Sciatic nerve (tissue), 2 donors: ENCODE results near the gene MYO5A. TPM values are rescaled to one million over a fixed set of nuclear protein-coding genes. Genes with fewer than 3 reads are reported as not detected.

ENCODE experiments used
- ATAC-seq: fragments of 200-7000 bp; cut with Tn5 transposase; one replicate; pipeline ENCODE4 v1.9.1; 2020; ENCODE audit warnings: mild to moderate bottlenecking, moderate library complexity
- DNase-seq: peaks from one replicate; pipeline ENCODE4 v3.0.0-alpha.2; 2020; ENCODE audit warnings: low spot score
- intact Hi-C: fragments of 100-400 bp; cut with DNase I; formaldehyde crosslinking; loops from one replicate; pipeline ENCODE4 v1.14.2; 2022
- total RNA-seq: library from RNA; stranded (reverse); fragmentation: NEBNext Ultra II Directional; extraction: Animal tissue kit (Norgen Biotek cat#: 25700); gene quantifications from one replicate; pipeline ENCODE4 v1.2.1, GENCODE V29; 2021
- donor health status: DM: no; HTN: no; CAD: no.
- donor health status: DM: no; HTN: no; CAD: no.

MYO5A gene
- total RNA-seq, 1 donor from 2014 or later = 30.2 TPM

- ATAC-seq (peak; percentile 74), DNase-seq (no peak)
- intact Hi-C loops = no loop called here
Observed at GRCh38 chr15:52351206-52351908, 177.3 kb downstream of the MYO5A start.

- intact Hi-C loops = no loop called here
- DNase-seq = no peak
- ATAC-seq = no peak
Observed at GRCh38 chr15:52350423-52350822, 178.3 kb downstream of the MYO5A start.

- ATAC-seq = no peak
- intact Hi-C loops = no loop called here
Observed at GRCh38 chr15:52349052-52349700, 179.5 kb downstream of the MYO5A start.

GRCh38 chr15:52348056-52348745 is 180.5 kb downstream of the MYO5A start:
- ATAC-seq (no peak), DNase-seq (no peak)
- intact Hi-C loops = no loop called here

More at GRCh38 chr15:52349052-52349700, 179.5 kb downstream of the MYO5A start:
- no peak for DNase-seq

- intact Hi-C loops = no loop called here
- ATAC-seq (no peak), DNase-seq (no peak)
Observed at GRCh38 chr15:52344592-52344991, 184.1 kb downstream of the MYO5A start.

GRCh38 chr15:52343831-52344230 is 184.8 kb downstream of the MYO5A start:
- intact Hi-C loops = no loop called here
- DNase-seq (no peak), ATAC-seq (no peak)

GRCh38 chr15:52340093-52340492 is 188.6 kb downstream of the MYO5A start:
- intact Hi-C loops = no loop called here
- ATAC-seq (no peak), DNase-seq (no peak)

GRCh38 chr15:52338891-52339290 is 189.8 kb downstream of the MYO5A start:
- DNase-seq (no peak), ATAC-seq (no peak)
- intact Hi-C loops = no loop called here

- ATAC-seq (no peak), DNase-seq (no peak)
- intact Hi-C loops = no loop called here
Observed at GRCh38 chr15:52338058-52338457, 190.6 kb downstream of the MYO5A start.

- intact Hi-C loops = no loop called here
- DNase-seq (no peak), ATAC-seq (no peak)
Observed at GRCh38 chr15:52337198-52337853, 191.4 kb downstream of the MYO5A start.

GRCh38 chr15:52336529-52336928 is 192.2 kb downstream of the MYO5A start:
- no peak for ATAC-seq
- intact Hi-C loops = no loop called here
- DNase-seq = no peak

GRCh38 chr15:52334491-52335160 is 194.1 kb downstream of the MYO5A start:
- ATAC-seq (no peak), DNase-seq (no peak)
- intact Hi-C loops = no loop called here

GRCh38 chr15:52331490-52332240 is 197.0 kb downstream of the MYO5A start:
- intact Hi-C loops = no loop called here
- DNase-seq (no peak), ATAC-seq (peak; percentile 57)

GRCh38 chr15:52329987-52330386 is 198.7 kb downstream of the MYO5A start:
- no peak for ATAC-seq
- no peak for DNase-seq
- intact Hi-C loops = no loop called here

- intact Hi-C loops = no loop called here
- DNase-seq (no peak), ATAC-seq (no peak)
Observed at GRCh38 chr15:52329150-52329549, 199.5 kb downstream of the MYO5A start.

GRCh38 chr15:52328680-52329079 is 200.0 kb downstream of the MYO5A start:
- no peak for ATAC-seq
- intact Hi-C loops = no loop called here

GRCh38 chr15:52326756-52327155 is 201.9 kb downstream of the MYO5A start:
- ATAC-seq (no peak), DNase-seq (no peak)
- intact Hi-C loops = no loop called here

More at GRCh38 chr15:52328680-52329079, 200.0 kb downstream of the MYO5A start:
- DNase-seq = no peak

GRCh38 chr15:52324109-52324508 is 204.6 kb downstream of the MYO5A start:
- intact Hi-C loops = no loop called here
- DNase-seq (no peak), ATAC-seq (no peak)
